ENCODE measurements around the gene SPACA4.
"Not testable (repeated sequence)": the region's sequence is repeated elsewhere in the genome, so short reads cannot be mapped to it uniquely, and the experiment has no call there.

SPACA4 gene, protein sequence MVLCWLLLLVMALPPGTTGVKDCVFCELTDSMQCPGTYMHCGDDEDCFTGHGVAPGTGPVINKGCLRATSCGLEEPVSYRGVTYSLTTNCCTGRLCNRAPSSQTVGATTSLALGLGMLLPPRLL

DNA sequence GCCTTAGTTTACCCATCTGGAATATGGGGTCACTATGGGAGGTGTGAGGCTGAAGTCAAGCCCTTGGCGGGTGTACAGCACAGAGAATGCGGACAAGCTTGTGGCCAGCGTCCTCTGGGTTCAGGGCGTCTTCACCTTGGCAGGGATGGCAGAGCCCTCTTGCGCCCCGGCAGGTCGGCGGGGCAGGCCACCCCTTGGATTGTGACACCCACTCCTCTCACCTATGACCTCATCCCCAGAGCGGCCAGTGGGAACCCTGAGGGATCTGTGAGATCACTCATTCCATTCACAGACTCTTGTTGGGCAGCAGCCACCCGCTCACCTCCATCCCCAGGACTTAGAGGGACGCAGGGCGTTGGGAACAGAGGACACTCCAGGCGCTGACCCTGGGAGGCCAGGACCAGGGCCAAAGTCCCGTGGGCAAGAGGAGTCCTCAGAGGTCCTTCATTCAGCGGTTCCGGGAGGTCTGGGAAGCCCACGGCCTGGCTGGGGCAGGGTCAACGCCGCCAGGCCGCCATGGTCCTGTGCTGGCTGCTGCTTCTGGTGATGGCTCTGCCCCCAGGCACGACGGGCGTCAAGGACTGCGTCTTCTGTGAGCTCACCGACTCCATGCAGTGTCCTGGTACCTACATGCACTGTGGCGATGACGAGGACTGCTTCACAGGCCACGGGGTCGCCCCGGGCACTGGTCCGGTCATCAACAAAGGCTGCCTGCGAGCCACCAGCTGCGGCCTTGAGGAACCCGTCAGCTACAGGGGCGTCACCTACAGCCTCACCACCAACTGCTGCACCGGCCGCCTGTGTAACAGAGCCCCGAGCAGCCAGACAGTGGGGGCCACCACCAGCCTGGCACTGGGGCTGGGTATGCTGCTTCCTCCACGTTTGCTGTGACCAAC, at the start of gene SPACA4:
Gene SPACA4, plus strand, starts transcription at position 280 of the 896 bp plus-strand sequence. Its CDS starts 237 bp downstream, at position 517.
- peak; percentile 45 for DNase-seq (ENCODE audit: low spot score)

DNA sequence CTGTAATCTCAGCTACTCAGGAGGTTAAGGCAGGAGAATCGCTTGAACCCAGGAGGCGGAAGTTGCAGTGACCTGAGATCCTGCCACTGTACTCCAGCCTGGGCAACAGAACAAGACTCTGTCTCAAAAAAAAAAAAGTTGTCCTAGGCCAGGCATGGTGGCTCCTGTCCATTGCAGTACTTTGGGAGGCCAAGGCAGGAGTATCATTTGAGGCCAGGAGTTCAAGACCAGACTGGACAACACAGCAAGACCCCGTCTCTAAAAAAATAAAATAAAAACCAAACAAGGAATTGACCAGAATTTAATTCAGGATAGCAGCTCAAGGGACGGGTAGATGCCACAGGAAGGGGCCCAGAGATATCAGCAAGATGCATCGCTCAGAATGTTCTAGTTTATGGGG, 49.7 kb upstream of the SPACA4 start:
- DNase-seq (ENCODE audit: low spot score), result no peak

DNA sequence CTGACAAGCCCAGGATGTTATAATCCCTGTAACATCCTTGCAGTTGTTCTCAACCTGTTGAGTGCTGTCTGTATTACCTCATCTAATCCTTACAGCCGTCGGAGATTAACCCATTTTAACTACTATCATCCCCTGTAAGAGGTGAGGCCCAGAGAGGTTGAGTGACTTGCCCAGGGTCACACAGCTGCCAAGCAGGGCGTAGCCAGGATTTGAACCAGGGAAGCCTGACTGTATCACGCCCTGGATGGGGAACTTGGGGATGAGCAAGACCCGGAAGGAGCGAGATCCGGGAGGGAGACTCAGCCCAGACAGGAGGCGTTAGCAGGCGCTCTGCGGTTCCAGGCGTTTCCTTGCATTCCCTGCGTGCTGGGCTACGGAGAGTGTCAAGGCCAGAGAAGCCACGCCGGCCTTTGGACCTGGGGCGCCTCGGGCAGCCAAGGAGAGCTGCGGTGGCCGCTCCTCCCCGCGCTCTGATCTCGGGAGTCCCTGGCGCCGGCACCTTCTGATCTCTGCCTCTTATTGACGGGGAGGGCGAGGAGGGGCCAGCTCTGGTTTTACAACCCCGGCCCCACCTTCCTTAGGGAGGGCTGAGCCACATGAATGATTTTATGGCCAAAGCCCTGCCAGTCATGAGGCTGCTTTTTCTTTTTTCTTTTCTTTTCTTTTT, 48.4 kb upstream of the SPACA4 start:
- DNase-seq (ENCODE audit: low spot score), result no peak

DNA sequence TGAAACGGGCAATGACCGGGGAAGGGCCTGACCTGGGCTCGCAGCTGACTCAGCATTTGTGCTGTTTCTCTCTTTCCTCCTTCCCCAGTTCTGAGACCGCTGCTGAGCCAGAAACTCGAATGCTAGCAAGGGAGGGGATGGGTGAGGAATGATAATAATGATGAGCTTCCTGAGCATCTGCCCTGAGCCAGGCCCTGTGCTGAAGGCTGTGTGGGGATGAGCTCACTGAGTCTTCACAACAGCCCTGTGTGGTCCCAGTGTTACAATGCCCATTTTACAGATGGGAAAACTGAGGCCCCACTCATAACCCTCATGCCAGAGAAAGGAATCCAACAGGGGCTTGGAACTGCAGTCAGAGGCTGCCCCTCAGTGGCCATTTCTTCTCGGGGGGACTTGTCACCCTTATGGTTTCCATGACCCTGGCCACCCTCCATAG, 46.4 kb upstream of the SPACA4 start:
- no peak for DNase-seq (ENCODE audit: low spot score)

DNA sequence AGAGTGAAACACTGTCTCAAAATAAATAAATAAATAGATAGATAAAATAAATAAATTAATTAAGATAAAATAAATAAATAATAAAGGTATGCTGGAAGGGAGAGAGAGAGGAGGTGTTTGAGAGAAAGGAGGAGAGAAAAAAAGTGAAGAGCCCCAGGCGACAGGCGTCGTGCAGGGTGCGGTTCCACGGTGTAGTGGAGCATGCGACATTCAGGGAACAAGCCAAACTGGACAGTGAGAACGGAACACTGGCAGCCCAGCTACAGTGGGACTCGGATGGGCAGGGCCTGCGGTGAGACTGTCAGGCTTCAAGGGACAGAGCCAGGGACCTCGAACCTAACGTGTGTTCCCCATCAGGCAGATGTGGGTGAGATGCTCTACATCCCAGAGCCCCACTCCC, 45.1 kb upstream of the SPACA4 start:
- no peak for DNase-seq (ENCODE audit: low spot score)

DNA sequence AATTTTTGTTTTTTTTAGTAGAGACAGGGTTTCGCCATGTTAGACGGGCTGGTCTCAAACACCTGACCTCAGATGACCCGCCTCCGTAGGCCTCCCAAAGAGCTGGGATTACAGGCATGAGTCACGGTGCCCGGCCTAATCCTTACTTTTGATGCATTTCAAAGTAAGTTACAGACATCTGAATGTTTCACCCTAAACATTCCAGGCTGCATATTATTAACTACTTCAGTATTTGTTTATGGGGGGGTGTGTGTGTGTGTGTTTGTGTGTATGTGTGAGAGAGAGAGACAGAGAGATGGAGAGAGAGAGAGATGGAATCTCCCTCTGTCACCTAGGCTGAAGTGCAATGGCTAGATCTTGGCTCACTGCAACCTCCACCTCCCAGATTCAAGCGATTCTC, 41.5 kb upstream of the SPACA4 start:
- DNase-seq (ENCODE audit: low spot score), result no peak

DNA sequence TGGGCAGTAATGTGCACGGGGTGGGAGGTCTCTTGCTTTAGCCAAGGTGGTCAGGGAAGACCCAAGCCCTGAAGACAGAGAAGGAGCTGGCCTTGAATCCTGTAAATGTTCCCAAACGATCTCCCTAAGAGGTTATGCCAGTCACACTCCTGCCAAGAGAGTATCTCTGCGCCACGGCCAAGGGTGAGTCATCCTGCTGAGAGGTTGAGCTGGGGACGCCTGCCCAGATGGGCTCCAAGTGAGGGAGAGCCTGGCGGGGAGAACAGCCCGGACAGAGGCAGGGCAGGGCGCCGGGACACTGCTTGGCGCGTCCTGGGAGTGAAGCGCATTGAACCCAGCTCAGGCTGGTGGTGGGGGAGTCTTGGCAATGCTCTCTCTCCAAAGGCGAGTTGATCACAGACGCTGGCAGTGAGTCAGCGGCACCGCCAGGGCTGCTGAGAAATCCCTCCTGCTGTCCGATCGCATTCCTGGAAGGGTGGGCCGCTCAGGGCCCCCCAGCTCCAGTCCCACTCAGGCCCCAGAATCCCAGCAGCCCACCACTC, 38.1 kb upstream of the SPACA4 start:
- no peak for DNase-seq (ENCODE audit: low spot score)

DNA sequence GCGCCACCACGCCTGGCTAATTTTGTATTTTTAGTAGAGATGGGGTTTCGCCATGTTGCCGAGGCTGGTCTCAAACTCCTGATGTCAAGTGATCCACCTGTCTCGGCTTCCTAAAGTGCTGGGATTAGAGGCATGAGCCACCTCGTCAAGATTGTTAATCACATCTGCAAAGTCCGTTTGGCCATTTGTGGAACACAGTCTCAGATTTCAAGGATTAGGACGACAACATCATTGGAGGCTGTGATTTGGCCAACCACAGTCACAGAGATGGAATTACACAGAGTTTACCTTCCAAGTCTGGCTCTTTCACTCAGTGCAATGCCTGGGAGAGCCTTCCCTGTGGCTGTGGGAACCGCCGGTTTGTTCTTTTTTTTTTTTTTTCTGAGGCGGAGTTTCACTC, 36.7 kb upstream of the SPACA4 start:
- no peak for DNase-seq (ENCODE audit: low spot score)

DNA sequence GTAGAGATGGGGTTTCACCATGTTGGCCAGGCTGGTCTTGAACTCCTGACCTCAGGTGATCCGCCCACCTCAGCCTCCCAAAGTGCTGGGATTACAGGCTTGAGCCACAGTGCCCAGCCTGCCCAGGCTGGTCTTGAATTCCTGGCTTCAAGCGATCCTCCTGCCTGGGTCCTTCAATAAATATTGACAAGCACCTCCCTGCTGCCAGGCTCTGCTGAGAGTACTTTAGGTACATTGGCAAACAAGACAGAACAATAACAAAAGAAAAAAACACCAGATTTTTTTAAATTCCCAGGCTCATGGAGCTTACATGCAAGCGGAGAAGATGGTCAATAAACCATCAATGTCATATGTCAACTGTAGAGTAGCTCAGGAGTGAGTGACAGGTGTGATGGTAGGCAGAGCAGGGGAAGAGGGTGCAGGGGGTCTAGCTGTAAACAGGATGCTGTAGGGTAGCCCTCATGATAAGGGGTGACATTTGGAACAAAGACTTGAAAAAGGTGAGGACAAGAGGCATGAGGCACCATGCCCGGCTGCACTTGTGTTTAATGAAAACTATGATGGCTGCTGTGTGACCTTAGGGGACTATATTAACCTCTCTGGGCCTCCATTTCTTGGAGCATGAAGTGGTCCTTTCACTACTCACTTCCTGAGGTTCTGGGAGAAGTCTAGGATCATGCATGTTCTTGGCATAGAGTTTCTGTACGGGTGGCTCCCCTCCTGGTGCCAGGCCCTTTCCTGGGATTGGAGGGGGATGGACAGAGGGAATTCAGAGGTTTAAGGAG, 35.0 kb upstream of the SPACA4 start:
- no peak for DNase-seq (ENCODE audit: low spot score)

DNA sequence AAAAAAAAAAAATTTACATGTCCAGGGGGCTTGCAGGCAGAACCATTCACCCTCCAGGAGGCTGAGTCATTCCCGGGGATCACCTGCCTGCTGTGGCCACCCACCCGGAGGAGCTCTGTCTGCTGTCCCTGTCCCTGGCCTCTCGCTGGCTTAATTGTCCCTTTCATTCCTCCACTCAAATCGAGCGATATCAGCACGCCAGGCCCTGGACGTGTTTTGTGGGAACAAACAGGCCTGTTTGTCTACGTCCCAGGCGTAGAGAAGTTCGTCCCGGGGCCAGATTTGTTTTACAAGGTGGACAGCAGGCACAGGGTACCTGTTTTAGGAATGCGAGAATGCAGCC, 33.4 kb upstream of the SPACA4 start:
- no peak for DNase-seq (ENCODE audit: low spot score)

DNA sequence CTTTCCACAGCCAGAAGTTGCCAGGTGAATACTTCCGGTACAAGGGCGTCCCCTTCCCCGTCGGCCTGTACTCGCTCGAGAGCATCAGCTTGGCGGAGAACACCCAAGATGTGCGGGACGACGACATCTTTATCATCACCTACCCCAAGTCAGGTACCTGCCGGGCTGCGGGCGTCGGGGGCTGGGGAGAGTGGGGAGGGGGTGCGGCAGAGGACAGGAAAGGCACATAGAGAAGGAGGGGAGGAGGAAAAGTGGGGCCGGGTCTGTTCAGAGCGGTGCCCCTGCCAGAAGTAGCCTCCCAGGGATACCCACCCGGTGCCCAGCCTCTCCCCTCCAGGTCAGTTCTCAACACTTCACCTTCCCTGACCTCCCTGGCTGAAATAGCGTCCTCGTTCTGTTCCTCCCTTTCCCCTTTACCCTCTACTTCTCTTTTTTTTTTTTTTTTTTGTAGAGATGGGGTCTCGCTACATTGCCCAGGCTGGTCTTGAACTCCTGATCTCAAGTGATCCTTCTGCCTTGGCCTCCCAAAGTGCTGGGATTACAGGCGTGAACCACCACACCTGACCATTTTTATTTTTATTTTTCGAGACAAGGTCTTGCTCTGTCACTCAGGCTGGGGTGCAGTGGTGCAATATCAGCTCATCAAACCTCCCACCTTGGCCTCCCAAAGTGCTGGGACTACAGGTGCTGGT, 30.5 kb upstream of the SPACA4 start:
- no peak for DNase-seq (ENCODE audit: low spot score)

DNA sequence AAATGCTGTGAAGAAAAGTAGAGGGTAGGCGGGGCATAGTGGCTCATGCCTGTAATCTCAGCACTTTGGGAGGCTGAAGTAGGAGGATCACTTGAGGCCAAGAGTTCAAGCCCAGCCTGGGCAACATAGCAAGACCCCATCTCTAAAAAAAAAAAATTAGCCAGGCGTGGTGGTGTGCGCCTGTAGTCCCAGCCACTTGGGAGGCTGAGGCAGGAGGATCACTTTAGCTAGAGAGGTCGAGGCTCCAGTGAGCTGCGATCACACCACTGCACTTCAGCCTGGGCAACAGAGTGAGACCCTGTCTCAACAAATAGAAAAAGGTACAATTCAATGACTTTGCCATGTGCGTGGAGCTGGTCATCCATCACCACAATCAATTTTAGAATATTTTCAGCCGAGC, 28.6 kb upstream of the SPACA4 start:
- not testable (repeated sequence) for DNase-seq (ENCODE audit: low spot score)

DNA sequence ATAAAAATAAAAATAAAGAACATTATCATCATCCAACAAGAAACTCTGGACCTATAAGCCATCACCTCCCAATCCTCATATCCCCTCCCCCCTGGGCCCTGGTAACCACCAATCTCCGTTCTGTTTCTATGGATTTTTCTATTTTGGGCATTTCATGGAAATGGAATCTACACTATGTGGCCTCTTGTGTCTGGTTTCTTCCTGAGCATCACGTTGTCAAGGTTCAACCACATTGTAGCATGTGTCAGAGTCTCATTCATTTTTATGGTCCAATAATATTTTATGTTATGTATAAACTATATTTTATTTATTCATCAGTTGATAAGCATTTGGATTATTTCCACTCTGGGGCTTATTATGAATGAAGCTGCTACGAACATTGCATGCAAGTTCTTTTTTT, 27.7 kb upstream of the SPACA4 start:
- DNase-seq (ENCODE audit: low spot score), result no peak

DNA sequence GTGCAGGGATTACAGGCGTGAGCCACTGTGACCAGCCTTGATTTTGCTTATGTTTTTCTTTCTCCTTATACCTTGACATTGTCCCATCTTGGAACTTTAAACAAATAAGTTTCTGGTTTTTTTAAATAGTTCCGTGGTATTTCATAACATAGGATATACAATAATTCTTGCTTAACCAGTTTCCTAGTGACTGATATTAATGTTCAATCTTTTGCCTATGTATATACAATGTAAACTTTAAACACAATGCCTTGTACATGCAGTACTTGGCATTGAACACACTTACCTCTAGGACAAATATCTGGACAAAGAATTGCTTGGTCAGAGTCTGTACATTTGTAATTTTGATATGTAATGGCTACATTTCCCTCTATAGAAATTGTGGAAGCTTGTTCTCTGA, 24.4 kb upstream of the SPACA4 start:
- no peak for DNase-seq (ENCODE audit: low spot score)

DNA sequence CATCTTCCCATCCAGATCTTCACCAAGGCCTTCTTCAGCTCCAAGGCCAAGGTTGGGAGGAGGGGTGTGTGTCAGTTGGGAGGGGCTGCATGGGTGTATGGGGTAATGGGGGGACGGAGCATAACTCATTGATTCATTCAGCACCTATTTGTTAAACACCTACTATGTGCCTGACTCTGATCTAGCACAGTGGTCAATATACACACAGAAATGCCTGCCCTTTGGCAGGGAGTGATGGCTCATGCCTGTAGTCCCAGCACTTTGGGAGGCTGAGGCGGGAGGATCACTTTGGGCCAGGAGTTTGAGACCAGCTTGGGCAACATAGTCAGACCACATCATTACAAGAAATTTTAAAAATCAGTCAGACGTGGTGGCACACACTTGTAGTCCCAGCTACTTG, 19.2 kb upstream of the SPACA4 start:
- no peak for DNase-seq (ENCODE audit: low spot score)

DNA sequence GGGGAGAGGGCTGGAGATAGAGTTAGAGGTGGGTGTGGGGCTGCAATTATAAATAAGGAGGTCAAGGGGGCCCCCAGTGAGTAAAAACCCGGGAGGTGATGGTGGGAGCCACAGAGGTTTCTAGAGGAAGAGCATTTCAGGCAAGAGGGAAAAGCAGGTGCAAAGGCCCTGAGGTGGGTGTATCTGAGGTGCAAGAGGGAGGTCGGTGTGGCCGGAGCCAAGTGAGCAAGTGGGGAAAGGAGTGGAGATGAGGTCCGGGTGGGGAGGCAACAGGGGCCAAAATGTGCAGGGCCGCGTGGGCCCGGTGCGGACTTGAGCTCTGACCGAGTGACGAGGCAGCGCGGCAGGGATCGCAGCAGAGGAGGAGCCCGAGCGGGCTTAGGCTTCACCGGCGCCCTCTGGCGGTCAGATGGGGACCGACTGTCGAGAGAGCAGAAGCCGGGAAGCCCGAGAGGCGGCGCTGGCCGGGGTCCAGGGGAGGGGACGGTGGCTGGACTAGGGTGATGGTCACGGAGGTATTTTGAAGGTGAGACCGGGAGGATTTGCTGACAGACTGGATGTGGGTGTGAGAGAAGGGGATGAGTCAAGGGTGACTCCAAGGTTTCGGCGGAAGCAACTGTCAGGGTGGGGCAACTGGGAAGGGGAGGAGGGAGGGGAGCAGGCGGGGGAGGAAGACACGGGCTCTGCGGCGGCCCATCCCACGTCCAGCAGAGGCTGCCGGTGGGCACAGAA, 17.7 kb upstream of the SPACA4 start:
- DNase-seq (ENCODE audit: low spot score), result peak; percentile 93

DNA sequence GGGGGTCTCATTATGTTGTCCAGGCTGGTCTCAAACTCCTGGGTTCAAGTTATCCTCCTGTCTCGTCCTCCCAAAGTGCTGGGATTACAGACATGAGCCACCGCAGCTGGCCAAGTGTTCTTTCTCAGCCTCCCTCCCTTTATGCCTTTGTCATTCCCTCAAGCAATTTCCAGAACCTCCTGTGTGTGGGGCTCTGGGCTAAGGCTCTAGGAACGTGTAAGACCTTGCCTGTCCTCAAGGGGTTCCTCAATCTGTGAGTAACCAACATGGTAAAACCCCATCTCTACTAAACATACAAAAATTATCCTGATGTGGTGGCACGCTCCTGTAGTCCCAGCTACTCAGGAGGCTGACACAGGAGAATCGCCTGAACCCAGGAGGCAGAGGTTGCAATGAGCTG, 15.5 kb upstream of the SPACA4 start:
- no peak for DNase-seq (ENCODE audit: low spot score)

DNA sequence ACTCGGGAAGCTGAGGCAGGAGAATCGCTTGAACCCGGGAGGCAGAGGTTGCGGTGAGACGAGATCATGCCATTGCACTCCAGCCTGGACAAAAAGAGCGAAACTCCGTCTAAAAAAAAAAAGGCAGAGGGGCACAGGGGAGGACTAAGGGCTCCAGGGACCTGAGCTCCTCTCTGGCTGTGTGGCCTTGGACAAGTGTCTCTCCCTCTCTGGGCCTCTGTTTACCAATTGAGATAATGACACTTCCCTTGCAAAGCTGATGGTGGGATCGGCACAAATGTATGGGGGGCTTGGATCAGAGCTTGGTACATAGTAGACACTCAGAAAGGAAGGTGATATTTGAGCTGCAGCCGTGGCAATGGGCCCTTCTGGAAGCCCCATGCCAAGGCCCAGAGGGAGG, 11.4 kb upstream of the SPACA4 start:
- DNase-seq (ENCODE audit: low spot score), result no peak

DNA sequence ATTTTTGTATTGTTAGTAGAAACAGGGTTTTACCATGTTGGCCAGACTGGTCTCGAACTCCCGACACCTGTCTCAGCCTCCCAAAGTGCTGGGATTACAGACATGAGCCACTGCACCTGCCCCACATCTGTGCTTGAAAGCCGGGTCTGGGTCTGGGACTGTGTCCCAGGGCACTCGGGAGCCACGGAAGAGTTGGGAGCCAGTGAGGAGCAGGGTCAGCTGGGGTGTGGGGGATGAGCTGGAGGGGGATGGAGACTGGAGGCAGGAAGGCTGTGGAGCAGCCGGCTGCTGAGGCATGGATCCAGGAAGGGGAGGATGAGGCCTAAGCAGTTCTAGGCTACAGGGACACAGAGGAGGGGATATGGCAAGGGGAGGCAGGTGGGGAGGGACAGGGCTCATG, 10.7 kb upstream of the SPACA4 start:
- DNase-seq (ENCODE audit: low spot score), result no peak

DNA sequence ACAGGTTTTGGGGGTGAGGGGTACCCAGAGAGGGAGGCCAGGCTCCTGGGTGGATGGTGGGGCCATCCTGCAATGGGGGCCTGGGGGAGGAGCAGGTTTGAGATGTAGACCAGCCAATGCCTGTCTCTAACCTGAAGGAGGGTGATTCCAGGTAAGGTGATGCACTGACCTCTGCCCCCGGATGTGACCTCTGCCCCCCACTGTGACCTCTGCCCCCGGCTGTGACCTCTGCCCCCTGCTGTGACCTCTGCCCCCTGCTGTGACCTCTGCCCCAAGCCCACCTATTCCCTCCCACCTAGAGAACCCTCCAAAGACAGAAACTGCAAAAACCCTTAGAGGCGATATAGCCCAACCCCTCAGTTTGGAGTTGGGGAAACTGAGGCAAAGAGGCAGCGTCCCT, 10.3 kb upstream of the SPACA4 start:
- no peak for DNase-seq (ENCODE audit: low spot score)
